ENCODE results near the gene BEST2. TPM values are rescaled to one million over a fixed set of nuclear protein-coding genes. Genes with fewer than 3 reads are reported as not detected.

BEST2 gene
- total RNA-seq, 1 donor from 2014 or later = not detected

DNA sequence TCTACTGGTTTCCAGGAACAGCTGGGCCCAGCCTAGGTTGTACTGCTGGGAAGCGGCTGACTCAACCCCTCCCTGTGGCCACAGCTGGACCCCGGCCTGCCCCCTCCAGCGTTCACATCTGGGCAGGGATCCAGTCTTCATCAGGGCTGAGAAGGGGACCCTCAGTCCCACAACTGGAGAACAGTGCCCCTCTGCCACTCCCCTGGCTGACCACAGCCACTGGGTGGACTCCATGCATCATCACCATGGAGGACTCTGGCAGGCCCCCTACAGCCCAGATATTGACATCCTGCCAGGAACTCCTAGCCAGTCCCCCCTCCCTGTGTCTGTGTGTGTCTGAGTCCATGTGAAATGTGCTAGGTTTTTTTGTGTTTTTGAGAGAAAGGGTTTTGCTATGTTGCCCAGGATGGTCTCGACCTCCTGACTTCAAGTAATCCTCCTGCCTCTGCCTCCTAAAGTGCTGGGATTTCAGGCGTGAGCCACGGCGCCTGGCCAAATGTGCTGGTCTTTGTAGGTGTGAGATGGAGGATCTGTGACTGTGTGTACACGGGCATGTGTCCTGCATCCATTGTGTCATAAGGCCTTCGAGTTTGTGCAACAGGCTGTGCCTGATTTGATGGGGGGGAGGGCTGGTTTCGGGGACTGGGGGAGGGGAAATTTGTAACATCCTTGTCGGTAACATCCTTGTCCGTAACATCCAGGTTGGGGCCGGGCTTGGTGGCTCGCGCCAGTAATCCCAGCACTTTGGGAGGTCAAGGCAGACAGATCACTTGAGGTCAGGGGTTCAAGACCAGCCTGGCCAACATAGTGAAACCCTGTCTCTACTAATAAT lies 27.8 kb downstream of the BEST2 start:
- Mint-ChIP-seq H3K27me3 (ENCODE audit: unreplicated experiment) (peaks cover 6% of the 10 kb centered on the region), H3K4me1 (ENCODE audit: low read depth, unreplicated experiment) (peaks cover 16% of the 10 kb centered on the region), H3K4me3 (ENCODE audit: unreplicated experiment) (peak overlapping the region; percentile 68), H3K27ac (ENCODE audit: unreplicated experiment) (peak overlapping the region; percentile 87), H3K9me3 (ENCODE audit: unreplicated experiment) (peaks cover 11% of the 10 kb centered on the region), H3K36me3 (ENCODE audit: unreplicated experiment) (no peaks in the 10 kb centered on the region)
- peak; percentile 47 for DNase-seq
- TF ChIP-seq, protein P1, sequence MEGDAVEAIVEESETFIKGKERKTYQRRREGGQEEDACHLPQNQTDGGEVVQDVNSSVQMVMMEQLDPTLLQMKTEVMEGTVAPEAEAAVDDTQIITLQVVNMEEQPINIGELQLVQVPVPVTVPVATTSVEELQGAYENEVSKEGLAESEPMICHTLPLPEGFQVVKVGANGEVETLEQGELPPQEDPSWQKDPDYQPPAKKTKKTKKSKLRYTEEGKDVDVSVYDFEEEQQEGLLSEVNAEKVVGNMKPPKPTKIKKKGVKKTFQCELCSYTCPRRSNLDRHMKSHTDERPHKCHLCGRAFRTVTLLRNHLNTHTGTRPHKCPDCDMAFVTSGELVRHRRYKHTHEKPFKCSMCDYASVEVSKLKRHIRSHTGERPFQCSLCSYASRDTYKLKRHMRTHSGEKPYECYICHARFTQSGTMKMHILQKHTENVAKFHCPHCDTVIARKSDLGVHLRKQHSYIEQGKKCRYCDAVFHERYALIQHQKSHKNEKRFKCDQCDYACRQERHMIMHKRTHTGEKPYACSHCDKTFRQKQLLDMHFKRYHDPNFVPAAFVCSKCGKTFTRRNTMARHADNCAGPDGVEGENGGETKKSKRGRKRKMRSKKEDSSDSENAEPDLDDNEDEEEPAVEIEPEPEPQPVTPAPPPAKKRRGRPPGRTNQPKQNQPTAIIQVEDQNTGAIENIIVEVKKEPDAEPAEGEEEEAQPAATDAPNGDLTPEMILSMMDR (IDR thresholded peaks at IDR 0.05; ENCODE audit: partially characterized antibody, unreplicated experiment) = no peak

DNA sequence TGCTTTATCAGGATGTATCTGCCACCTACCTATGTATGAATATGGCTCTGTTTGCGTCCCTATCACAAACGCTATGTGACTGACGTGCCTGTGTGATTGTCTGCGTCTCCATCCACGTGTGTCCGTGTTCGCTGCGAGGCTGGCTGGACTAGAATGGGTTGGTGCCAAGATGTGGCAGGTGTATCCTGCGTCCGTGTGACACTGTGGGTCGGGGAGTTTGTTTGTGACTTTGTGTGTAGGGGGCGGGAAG lies 30.5 kb downstream of the BEST2 start:
- no peaks in the 10 kb centered on the region for H3K36me3 Mint-ChIP-seq (ENCODE audit: unreplicated experiment)
- H3K9me3 Mint-ChIP-seq (ENCODE audit: unreplicated experiment) = peaks cover 8% of the 10 kb centered on the region
- peaks cover 6% of the 10 kb centered on the region for H3K27me3 Mint-ChIP-seq (ENCODE audit: unreplicated experiment)
- H3K4me1 Mint-ChIP-seq (ENCODE audit: low read depth, unreplicated experiment) = peaks cover 14% of the 10 kb centered on the region
- TF ChIP-seq, protein P1 (IDR thresholded peaks at IDR 0.05; ENCODE audit: partially characterized antibody, unreplicated experiment) = no peak
- peak overlapping the region; percentile 90 for H3K4me3 Mint-ChIP-seq (ENCODE audit: unreplicated experiment)
- peak overlapping the region; percentile 88 for H3K27ac Mint-ChIP-seq (ENCODE audit: unreplicated experiment)
- no peak for DNase-seq

DNA sequence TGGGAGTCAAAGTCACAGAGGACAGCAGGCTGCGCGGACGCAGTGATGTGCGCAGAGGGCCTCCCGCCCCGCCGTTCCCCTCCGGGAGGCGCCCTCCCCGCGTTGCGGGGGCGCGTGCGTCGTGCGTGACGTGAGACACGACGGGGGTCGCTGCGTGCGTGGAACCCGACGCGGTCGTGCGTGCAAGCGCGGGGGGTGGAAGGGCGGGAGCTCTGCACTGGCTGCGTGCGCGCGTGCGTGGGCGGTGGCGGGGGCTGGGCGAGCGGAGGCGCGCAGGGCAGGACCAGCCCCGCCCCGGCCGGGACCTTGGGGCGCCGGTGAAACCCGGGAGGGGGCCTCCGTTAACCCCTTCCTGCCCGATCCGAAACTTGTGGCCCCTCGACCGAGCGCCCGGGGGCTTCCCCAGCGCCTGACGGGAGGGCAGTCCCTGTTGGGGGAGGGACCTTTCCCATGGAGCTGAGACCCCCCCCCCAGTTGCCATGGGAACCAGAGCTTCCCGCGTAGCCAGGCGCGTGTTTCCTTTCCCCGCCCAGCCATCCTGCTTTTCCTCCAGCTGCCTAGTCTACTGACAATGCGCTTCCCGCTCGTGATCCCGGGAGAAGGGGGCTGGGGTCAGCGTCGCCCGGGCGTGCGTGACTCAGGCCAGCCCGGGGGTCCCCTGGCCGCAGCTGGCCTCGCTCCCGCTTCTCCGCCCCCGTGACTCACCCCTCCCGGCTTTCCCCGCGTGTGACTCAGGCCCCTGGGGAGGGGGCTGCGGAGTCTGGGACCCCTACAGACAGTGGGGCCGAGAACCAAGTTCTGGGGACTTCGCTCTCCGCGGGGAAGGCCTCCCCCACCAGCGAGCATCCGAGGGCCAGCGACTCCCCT lies 31.1 kb downstream of the BEST2 start:
- Mint-ChIP-seq H3K4me1 (ENCODE audit: low read depth, unreplicated experiment) (peaks cover 14% of the 10 kb centered on the region), H3K27me3 (ENCODE audit: unreplicated experiment) (peaks cover 6% of the 10 kb centered on the region), H3K36me3 (ENCODE audit: unreplicated experiment) (no peaks in the 10 kb centered on the region), H3K4me3 (ENCODE audit: unreplicated experiment) (peak overlapping the region; percentile 90), H3K27ac (ENCODE audit: unreplicated experiment) (peak overlapping the region; percentile 88), H3K9me3 (ENCODE audit: unreplicated experiment) (peaks cover 6% of the 10 kb centered on the region)
- TF ChIP-seq, protein P1 (IDR thresholded peaks at IDR 0.05; ENCODE audit: partially characterized antibody, unreplicated experiment) = no peak
- DNase-seq = peak; percentile 62

DNA sequence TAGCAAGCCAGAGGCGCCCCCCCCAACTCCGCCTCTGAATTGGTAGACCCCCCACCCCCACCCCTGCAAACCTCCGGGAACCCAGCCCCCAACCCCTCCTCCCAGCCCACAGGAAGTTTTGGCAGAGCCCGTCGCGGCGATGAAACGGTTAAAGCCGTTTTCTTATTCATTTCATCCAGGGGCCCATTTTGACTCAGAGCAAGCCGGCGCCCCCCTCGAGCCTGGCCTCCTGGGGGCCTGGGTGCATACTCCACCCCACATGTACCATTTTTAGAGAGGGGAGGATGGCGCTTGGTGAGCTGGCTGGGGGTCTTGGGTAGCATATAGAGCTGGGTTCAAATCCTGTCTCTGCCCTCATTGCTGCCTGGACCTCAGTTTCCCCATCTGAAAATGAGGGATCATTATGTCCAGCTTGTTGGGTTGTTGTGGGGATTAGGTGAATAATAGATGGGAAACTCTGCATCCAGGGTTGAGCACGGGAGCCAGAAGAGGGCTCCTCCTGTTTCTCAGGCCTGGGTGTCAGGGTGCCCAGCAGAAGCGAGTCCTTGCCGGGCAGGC lies 31.8 kb downstream of the BEST2 start:
- DNase-seq = no peak
- H3K27me3 Mint-ChIP-seq (ENCODE audit: unreplicated experiment) = peaks cover 6% of the 10 kb centered on the region
- H3K4me3 Mint-ChIP-seq (ENCODE audit: unreplicated experiment) = peak overlapping the region; percentile 76
- peaks cover 5% of the 10 kb centered on the region for H3K9me3 Mint-ChIP-seq (ENCODE audit: unreplicated experiment)
- peaks cover 17% of the 10 kb centered on the region for H3K4me1 Mint-ChIP-seq (ENCODE audit: low read depth, unreplicated experiment)
- TF ChIP-seq, protein P1 (IDR thresholded peaks at IDR 0.05; ENCODE audit: partially characterized antibody, unreplicated experiment) = no peak
- no peaks in the 10 kb centered on the region for H3K36me3 Mint-ChIP-seq (ENCODE audit: unreplicated experiment)
- peak overlapping the region; percentile 35 for H3K27ac Mint-ChIP-seq (ENCODE audit: unreplicated experiment)

All from glutamatergic neuron (in vitro differentiated cells).